Measurements from ENCODE around the gene TMEM247. TPM values are rescaled to one million over a fixed set of nuclear protein-coding genes. Genes with fewer than 3 reads are reported as not detected.

TMEM247 gene
- total RNA-seq, 1 experiment from 2014 or later = not detected

DNA sequence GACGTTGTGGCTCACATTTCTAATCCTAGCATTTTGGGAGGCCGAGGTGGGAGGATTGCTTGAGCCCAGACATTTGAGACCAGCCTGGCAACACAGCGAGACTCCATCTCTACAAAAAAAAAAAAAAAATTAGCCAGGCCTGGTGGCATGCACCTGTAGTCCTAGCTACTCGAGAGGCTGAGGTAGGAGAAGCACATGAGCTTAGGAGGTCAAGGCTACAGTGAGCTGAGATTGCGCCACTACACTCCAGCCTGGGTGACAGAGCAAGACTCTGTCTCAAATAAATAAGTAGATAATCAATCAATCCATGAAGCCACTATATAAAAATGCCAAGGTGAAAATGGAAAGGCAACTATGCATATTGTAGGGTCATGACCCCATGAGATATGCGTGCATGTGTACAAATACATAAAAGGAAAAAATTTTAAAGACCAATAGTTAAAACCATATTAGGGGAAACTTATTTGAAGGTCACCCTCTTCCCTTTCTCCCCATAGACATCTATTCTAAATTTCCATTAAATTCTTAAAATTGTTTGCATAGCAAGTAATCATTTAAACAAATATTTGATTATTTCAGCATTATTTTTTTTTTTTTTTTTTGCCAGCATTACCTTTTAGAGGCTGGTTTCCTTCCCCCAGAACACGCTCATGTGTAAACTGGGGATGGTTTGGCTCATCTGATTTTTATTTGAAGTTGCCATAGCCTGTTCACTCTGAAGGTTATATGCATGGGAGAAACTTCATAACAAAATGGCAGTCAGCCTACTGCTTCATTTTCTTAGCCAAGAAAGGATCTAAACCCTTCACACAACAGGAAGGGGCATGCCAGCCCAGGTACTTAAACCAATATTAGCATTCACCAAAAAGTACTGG lies 37.3 kb upstream of the TMEM247 start:
- no peak overlapping the region for H2AFZ ChIP-seq (ENCODE audit: low read length)
- no peak overlapping the region for H4K91ac ChIP-seq (ENCODE audit: insufficient read length, low read depth, low read length)
- H2BK12ac ChIP-seq (ENCODE audit: insufficient read length, low read depth, low read length) = no peak overlapping the region
- no peaks in the 10 kb centered on the region for H3K4me1 ChIP-seq (ENCODE audit: insufficient read depth, low read length)
- H3K4me3 Mint-ChIP-seq = no peak overlapping the region
- no CpG with 5 or more reads among the region's 7 CpGs for WGBS (ENCODE audit: extremely low coverage, insufficient read length, low lambda C conversion rate)
- H3K27ac ChIP-seq (ENCODE audit: insufficient read length, low read depth, low read length) = no peak overlapping the region
- H3K9me3 Mint-ChIP-seq = peaks cover 0 to 4% of the 10 kb centered on the region in 2 experiments; a peak in 2 of 5 replicates
- no peaks in the 10 kb centered on the region for H4K20me1 ChIP-seq (ENCODE audit: control insufficient read depth, insufficient read depth, insufficient read length)
- H4K5ac ChIP-seq (ENCODE audit: insufficient read length, low read depth, low read length) = no peak overlapping the region
- H3K9ac ChIP-seq (ENCODE audit: extremely low read depth, insufficient read length, low read length) = no peak overlapping the region
- no peak overlapping the region for H2BK20ac ChIP-seq (ENCODE audit: low read depth, low read length, poor library complexity, severe bottlenecking)
- no peak overlapping the region for H3K23ac ChIP-seq (ENCODE audit: insufficient read length, low read depth, low read length)
- H3K14ac ChIP-seq (ENCODE audit: insufficient read depth, low read length) = no peak overlapping the region
- H3K27me3 ChIP-seq (ENCODE audit: insufficient read depth, low read length) = no peaks in the 10 kb centered on the region; the same call in 1 of the 2 replicates
- H3K27ac Mint-ChIP-seq = no peak overlapping the region
- no peaks in the 10 kb centered on the region for H3K79me2 ChIP-seq (ENCODE audit: insufficient read depth, low read length)
- H2BK15ac ChIP-seq (ENCODE audit: low read depth, low read length) = no peak overlapping the region
- no peak for TF ChIP-seq CTCF (conservative IDR thresholded peaks at IDR 0.05)
- H2AK5ac ChIP-seq (ENCODE audit: insufficient read length, low read length) = no peak overlapping the region
- no peak overlapping the region for H2BK120ac ChIP-seq (ENCODE audit: low read depth, low read length, poor library complexity, severe bottlenecking)
- H3K79me1 ChIP-seq (ENCODE audit: insufficient read depth, low read depth, low read length, poor library complexity, severe bottlenecking) = no peaks in the 10 kb centered on the region
- no peak overlapping the region for H3K18ac ChIP-seq (ENCODE audit: insufficient read length, low read depth, low read length)
- no peak overlapping the region for H4K8ac ChIP-seq (replicated peaks; ENCODE audit: insufficient read length, low read depth, low read length)
- H3K4ac ChIP-seq (ENCODE audit: low read depth, low read length) = no peak overlapping the region
- H3K36me3 Mint-ChIP-seq (ENCODE audit: insufficient read depth in 1 of 3, low read depth in 3 of 3) = no peaks in the 10 kb centered on the region; a peak in 1 of 7 replicates
- no peak overlapping the region for H2BK5ac ChIP-seq (ENCODE audit: insufficient read length, low read length)
- H3T11ph ChIP-seq (ENCODE audit: low read length) = no peak overlapping the region
- H3K4me1 Mint-ChIP-seq = no peaks in the 10 kb centered on the region
- no peak for DNase-seq
- H3K27me3 Mint-ChIP-seq (ENCODE audit: low read depth) = peaks cover 4% of the 10 kb centered on the region
- H3K4me2 ChIP-seq (ENCODE audit: insufficient read depth, insufficient read length, low read length) = no peak overlapping the region
- no peaks in the 10 kb centered on the region for H3K23me2 ChIP-seq (ENCODE audit: insufficient read length, low read depth, low read length, poor library complexity, severe bottlenecking)
- H3K9me3 ChIP-seq (ENCODE audit: control insufficient read depth, low read depth, low read length) = no peaks in the 10 kb centered on the region
- H3K56ac ChIP-seq (ENCODE audit: insufficient read length, low read depth, low read length) = no peak overlapping the region

Data from H9 (cell line).